Measurements from ENCODE around the gene ATRNL1. TPM values are rescaled to one million over a fixed set of nuclear protein-coding genes. Genes with fewer than 3 reads are reported as not detected.

ATRNL1 gene
- polyA plus RNA-seq, 3 donors, result not detected

GRCh38 chr10:115572740-115573455, 479.7 kb downstream of the ATRNL1 start:
- H4K20me1 ChIP-seq (ENCODE audit: insufficient read depth, low read length), result no peaks in the 10 kb centered on the region
- Mint-ChIP-seq H3K36me3 (no peaks in the 10 kb centered on the region), H3K4me1 (no peaks in the 10 kb centered on the region), H3K4me3 (no peak overlapping the region), H3K9me3 (no peaks in the 10 kb centered on the region), H3K27ac (no peak overlapping the region), H3K27me3 (ENCODE audit: low read depth in 3 of 3) (no peaks in the 10 kb centered on the region)
- H3K4me1 ChIP-seq (ENCODE audit: control insufficient read depth in 1 of 2, insufficient read depth in 2 of 2, low read length in 2 of 2), result no peaks in the 10 kb centered on the region
- WGBS (ENCODE audit: insufficient coverage), result 87% methylated on average over 3 of the region's 7 CpGs
- no peak overlapping the region for H3K9ac ChIP-seq (ENCODE audit: insufficient read depth, low read length, poor library complexity, severe bottlenecking)
- no peak overlapping the region for H3K4me2 ChIP-seq (replicated peaks; ENCODE audit: extremely low read depth, low read length, poor library complexity, severe bottlenecking)
- no peaks in the 10 kb centered on the region for H3K9me3 ChIP-seq (replicated peaks in 1 of 2; ENCODE audit: control insufficient read depth in 1 of 2, insufficient read depth in 1 of 2, low read length in 2 of 2)
- no peak overlapping the region for H3K4me3 ChIP-seq (replicated peaks in 1 of 3; ENCODE audit: low read depth in 2 of 3, low read length in 3 of 3)
- no peak overlapping the region for H3K27ac ChIP-seq (ENCODE audit: low read depth in 1 of 2, low read length in 2 of 2)
- H3K36me3 ChIP-seq (replicated peaks in 1 of 2; ENCODE audit: control insufficient read depth in 1 of 2, insufficient read depth in 2 of 2, low read length in 2 of 2), result no peaks in the 10 kb centered on the region
- no peak overlapping the region for H2AFZ ChIP-seq (ENCODE audit: insufficient read depth, low read depth, low read length, poor library complexity, severe bottlenecking)
- TF ChIP-seq CTCF (IDR thresholded peaks at IDR 0.05), result no peak
- no peak for DNase-seq
- no peaks in the 10 kb centered on the region for H3K27me3 ChIP-seq (ENCODE audit: control insufficient read depth in 2 of 2, insufficient read depth in 2 of 2, low read length in 2 of 2)
- no peaks in the 10 kb centered on the region for H3K79me2 ChIP-seq (ENCODE audit: insufficient read depth, low read length)
- intact Hi-C loops (cut with micrococcal nuclease), result no loop called here

- Mint-ChIP-seq H3K9me3 (peaks cover 0 to 8% (median 3%) of the 10 kb centered on the region in 7 donors), H3K4me1 (no peaks in the 10 kb centered on the region), H3K4me3 (no peak overlapping the region), H3K27ac (no peak overlapping the region), H3K27me3 (ENCODE audit: low read depth in 3 of 3) (no peaks in the 10 kb centered on the region), H3K36me3 (no peaks in the 10 kb centered on the region)
- Histone ChIP-seq H3K9me3 (replicated peaks in 1 of 2; ENCODE audit: control insufficient read depth in 1 of 2, insufficient read depth in 1 of 2, low read length in 2 of 2) (no peaks in the 10 kb centered on the region), H3K4me2 (replicated peaks; ENCODE audit: extremely low read depth, low read length, poor library complexity, severe bottlenecking) (no peak overlapping the region), H3K36me3 (replicated peaks in 1 of 2; ENCODE audit: control insufficient read depth in 1 of 2, insufficient read depth in 2 of 2, low read length in 2 of 2) (no peaks in the 10 kb centered on the region), H2AFZ (ENCODE audit: insufficient read depth, low read depth, low read length, poor library complexity, severe bottlenecking) (no peak overlapping the region), H3K4me3 (replicated peaks in 1 of 3; ENCODE audit: low read depth in 2 of 3, low read length in 3 of 3) (no peak overlapping the region), H3K9ac (ENCODE audit: insufficient read depth, low read length, poor library complexity, severe bottlenecking) (no peak overlapping the region), H4K20me1 (ENCODE audit: insufficient read depth, low read length) (no peaks in the 10 kb centered on the region), H3K27me3 (ENCODE audit: control insufficient read depth in 2 of 2, insufficient read depth in 2 of 2, low read length in 2 of 2) (no peaks in the 10 kb centered on the region), H3K27ac (ENCODE audit: low read depth in 1 of 2, low read length in 2 of 2) (no peak overlapping the region), H3K79me2 (ENCODE audit: insufficient read depth, low read length) (no peaks in the 10 kb centered on the region), H3K4me1 (ENCODE audit: control insufficient read depth in 1 of 2, insufficient read depth in 2 of 2, low read length in 2 of 2) (no peaks in the 10 kb centered on the region)
- intact Hi-C loops (cut with micrococcal nuclease), result no loop called here
- WGBS (ENCODE audit: insufficient coverage), result no CpG with 5 or more reads among the region's 1 CpG
- no peak for TF ChIP-seq CTCF (IDR thresholded peaks at IDR 0.05)
- DNase-seq, result no peak
Observed at GRCh38 chr10:115580239-115580638, 487.1 kb downstream of the ATRNL1 start.

Data from CD14-positive monocyte (primary cell).